HepG2 (cell line): ENCODE results near the gene HAGH. TPM values are rescaled to one million over a fixed set of nuclear protein-coding genes. Genes with fewer than 3 reads are reported as not detected.

Experiments used
- CBX2 ChIP-seq, 2 experiments: fragments of 200-600 bp in 1 of 2; sonication (generic); formaldehyde crosslinking in 1 of 2; IDR thresholded peaks; 2 replicates each; pipeline versions ENCODE4 v1.7.0 to v1.8.1; 2018 to 2022; ENCODE audit warnings: low read depth in 2 of 2, low read length in 1 of 2, mild to moderate bottlenecking in 1 of 2, missing genetic modification reagents in 1 of 2
- FOXK2 ChIP-seq: fragments of 450-650 bp; IDR thresholded peaks from 2 replicates; pipeline ENCODE4 v1.6.1; 2016
- HINFP ChIP-seq: sonication (generic); formaldehyde crosslinking; IDR thresholded peaks from 2 replicates; pipeline ENCODE4 v1.4.0; 2020; ENCODE audit warnings: low read depth, mild to moderate bottlenecking, missing genetic modification reagents
- MED1 ChIP-seq: sonication (generic); formaldehyde crosslinking; IDR thresholded peaks from 2 replicates; pipeline ENCODE4 v1.4.0; 2020; ENCODE audit warnings: missing genetic modification reagents
- MEF2D ChIP-seq: sonication (generic); formaldehyde crosslinking; IDR thresholded peaks from 2 replicates; pipeline ENCODE4 v1.5.1; 2020; ENCODE audit warnings: mild to moderate bottlenecking, missing genetic modification reagents
- NFKB2 ChIP-seq: sonication (generic); formaldehyde crosslinking; IDR thresholded peaks from 2 replicates; pipeline ENCODE4 v1.4.0; 2020; ENCODE audit warnings: missing genetic modification reagents, borderline replicate concordance
- NFYB ChIP-seq: sonication (generic); formaldehyde crosslinking; IDR thresholded peaks from 2 replicates; pipeline ENCODE4 v1.4.0; 2020; ENCODE audit warnings: missing genetic modification reagents
- PHF8 ChIP-seq: sonication (generic); formaldehyde crosslinking; IDR thresholded peaks from 2 replicates; pipeline ENCODE4 v1.5.0; 2020; ENCODE audit warnings: missing genetic modification reagents
- RARA ChIP-seq: IDR thresholded peaks from 2 replicates; pipeline ENCODE4 v1.6.1; 2016; ENCODE audit warnings: missing genetic modification reagents, missing compliant biosample characterization
- RARG ChIP-seq: sonication (generic); formaldehyde crosslinking; IDR thresholded peaks from 2 replicates; pipeline ENCODE4 v1.4.0; 2020; ENCODE audit warnings: low read depth, mild to moderate bottlenecking, missing genetic modification reagents
- RBM22 ChIP-seq: fragments of 200-400 bp; formaldehyde crosslinking; optimal IDR thresholded peaks from 2 replicates; pipeline ENCODE3; 2017; ENCODE audit warnings: mild to moderate bottlenecking, low read length, moderate library complexity
- REPIN1 ChIP-seq: sonication (generic); formaldehyde crosslinking; IDR thresholded peaks from 2 replicates; pipeline ENCODE4 v1.8.0; 2022; ENCODE audit warnings: missing genetic modification reagents, low read depth, mild to moderate bottlenecking, borderline replicate concordance
- SIN3A ChIP-seq: IDR thresholded peaks from 2 replicates; pipeline ENCODE4 v1.6.1; 2011; ENCODE audit warnings: low read depth, mild to moderate bottlenecking, control low read depth, low read length, borderline replicate concordance
- ZBTB26 ChIP-seq: IDR thresholded peaks from 2 replicates; pipeline ENCODE4 v1.6.1; 2016; ENCODE audit warnings: missing compliant biosample characterization, missing genetic modification reagents, borderline replicate concordance
- ZBTB8A ChIP-seq: sonication (generic); formaldehyde crosslinking; IDR thresholded peaks from 2 replicates; pipeline ENCODE4 v1.4.0; 2020; ENCODE audit warnings: mild to moderate bottlenecking, low read depth, missing genetic modification reagents, borderline replicate concordance
- ZFAT ChIP-seq: sonication (generic); formaldehyde crosslinking; conservative IDR thresholded peaks from 2 replicates; pipeline ENCODE4 v1.8.1; 2023; ENCODE audit warnings: missing genetic modification reagents, inconsistent platforms
- ZGPAT ChIP-seq: IDR thresholded peaks from 2 replicates; pipeline ENCODE4 v1.6.1; 2016; ENCODE audit warnings: mild to moderate bottlenecking
- ZNF550 ChIP-seq: sonication (generic); formaldehyde crosslinking; IDR thresholded peaks from 2 replicates; pipeline ENCODE4 v1.4.0; 2020; ENCODE audit warnings: mild to moderate bottlenecking, missing genetic modification reagents, borderline replicate concordance
- ZNF7 ChIP-seq: IDR thresholded peaks from 2 replicates; pipeline ENCODE4 v1.6.1; 2016; ENCODE audit warnings: missing biosample characterization, missing genetic modification reagents
- ZZZ3 ChIP-seq: sonication (generic); formaldehyde crosslinking; IDR thresholded peaks from 2 replicates; pipeline ENCODE4 v1.4.0; 2020; ENCODE audit warnings: missing genetic modification reagents, mild to moderate bottlenecking, borderline replicate concordance
- polyA plus RNA-seq, 8 experiments: library from polyadenylated mRNA; depleted of rRNA in 3 of 8; stranded (reverse) in 7 of 8; unstranded in 1 of 8; fragments of >200 nt; fragmentation: Illumina TruSeq in 4 of 8; extraction: Trizol in 4 of 8; gene quantifications; 2 replicates each; pipeline versions ENCODE4 v1.2.1 to v1.2.3, GENCODE V29; 2011 to 2016; ENCODE audit warnings: low read depth in 4 of 8, missing spikeins in 1 of 8, mixed read lengths in 1 of 8; ENCODE audit not compliant: insufficient read depth in 1 of 8
- total RNA-seq, 5 experiments: library from RNA; depleted of rRNA; stranded (reverse); fragments of >200 nt; fragmentation: Illumina TruSeq; extraction: Trizol; gene quantifications; 2 replicates each; pipeline ENCODE4 v1.2.3, GENCODE V29; 2016; ENCODE audit warnings: low read depth in 1 of 5
- TF ChIP-seq, protein P1 (sequence below): sonication (generic); formaldehyde crosslinking; IDR thresholded peaks from 2 replicates; pipeline ENCODE4 v1.9.0; 2021; ENCODE audit warnings: missing genetic modification reagents, mild to moderate bottlenecking, borderline replicate concordance

The HAGH gene
- total and polyA plus RNA-seq, 2 of the 13 experiments (the other 11 are each of a cell fraction or from before 2014, with no cell fraction given), result 70.4 to 95.4 TPM

GRCh38 chr16:1826691-1827573 lies at the start of gene HAGH, which contains the start of gene FAHD1 (continued):
- TF ChIP-seq ZZZ3 (CRISPR knock-in tag) (peak; percentile 90; the same call in 1 of the 2 replicates), ZBTB26 (CRISPR knock-in tag) (no peak), NFKB2 (CRISPR knock-in tag) (peak; percentile 68; the same call in 1 of the 2 replicates), ZNF7 (CRISPR knock-in tag) (no peak; the same call in 1 of the 2 replicates), SIN3A (peak; percentile 94; the same call in 1 of the 2 replicates), HINFP (CRISPR knock-in tag) (peak; percentile 82; the same call in 1 of the 2 replicates), REPIN1 (CRISPR knock-in tag) (peak; percentile 94), FOXK2 (no peak), RBM22 (no peak), ZBTB8A (CRISPR knock-in tag) (0 out of 2 replicates have a peak, but pooled peaks have one; percentile 43), MED1 (CRISPR knock-in tag) (peak; percentile 86), RARA (CRISPR knock-in tag) (peak; percentile 27; the same call in 1 of the 2 replicates), ZGPAT (peak; percentile 97), RARG (no peak), MEF2D (CRISPR knock-in tag) (peak; percentile 84), ZFAT (CRISPR knock-in tag) (no peak), NFYB (peak; percentile 95), PHF8 (CRISPR knock-in tag) (peak; percentile 94), CBX2 (IDR thresholded peaks at IDR 0.05; ENCODE audit: low read depth, low read length) (no peak), CBX2 (CRISPR knock-in tag; IDR thresholded peaks at IDR 0.05; ENCODE audit: low read depth) (no peak), ZNF550 (CRISPR knock-in tag) (0 out of 2 replicates have a peak, but pooled peaks have one; percentile 37)
- TF ChIP-seq, protein P1, sequence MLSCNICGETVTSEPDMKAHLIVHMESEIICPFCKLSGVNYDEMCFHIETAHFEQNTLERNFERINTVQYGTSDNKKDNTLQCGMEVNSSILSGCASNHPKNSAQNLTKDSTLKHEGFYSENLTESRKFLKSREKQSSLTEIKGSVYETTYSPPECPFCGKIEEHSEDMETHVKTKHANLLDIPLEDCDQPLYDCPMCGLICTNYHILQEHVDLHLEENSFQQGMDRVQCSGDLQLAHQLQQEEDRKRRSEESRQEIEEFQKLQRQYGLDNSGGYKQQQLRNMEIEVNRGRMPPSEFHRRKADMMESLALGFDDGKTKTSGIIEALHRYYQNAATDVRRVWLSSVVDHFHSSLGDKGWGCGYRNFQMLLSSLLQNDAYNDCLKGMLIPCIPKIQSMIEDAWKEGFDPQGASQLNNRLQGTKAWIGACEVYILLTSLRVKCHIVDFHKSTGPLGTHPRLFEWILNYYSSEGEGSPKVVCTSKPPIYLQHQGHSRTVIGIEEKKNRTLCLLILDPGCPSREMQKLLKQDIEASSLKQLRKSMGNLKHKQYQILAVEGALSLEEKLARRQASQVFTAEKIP, result no peak
